PFSK-1 (cell line): ENCODE data around the gene RAPGEF5.

Source experiments
- FOXP2 ChIP-seq: optimal IDR thresholded peaks from 2 replicates; pipeline ENCODE3; 2011; ENCODE audit warnings: borderline replicate concordance, control low read depth, inconsistent platforms; ENCODE audit not compliant: insufficient read depth; ENCODE audit errors: extremely low read length, extremely low read depth
- POLR2AphosphoS5 ChIP-seq: IDR thresholded peaks from 2 replicates; pipeline ENCODE4 v1.6.1; 2012; ENCODE audit warnings: low read depth, mild to moderate bottlenecking, control low read depth, low read length, moderate library complexity
- SIN3A ChIP-seq: IDR thresholded peaks from 2 replicates; pipeline ENCODE4 v1.6.1; 2012; ENCODE audit warnings: mild to moderate bottlenecking, low read length, moderate library complexity, borderline replicate concordance; ENCODE audit not compliant: insufficient read depth
- TAF1 ChIP-seq: IDR thresholded peaks from 2 replicates; pipeline ENCODE4 v1.6.1; 2012; ENCODE audit warnings: low read length, control low read depth, borderline replicate concordance; ENCODE audit not compliant: insufficient read depth
- TF ChIP-seq, protein P1 (sequence below), 2 experiments: IDR thresholded peaks; 2 replicates each; pipeline versions ENCODE4 v1.6.1 to v1.8.0; 2011 to 2012; ENCODE audit warnings: low read depth in 2 of 2, low read length in 2 of 2, control low read depth in 1 of 2, inconsistent platforms in 1 of 2, mild to moderate bottlenecking in 1 of 2, moderate library complexity in 1 of 2; ENCODE audit not compliant: insufficient read depth in 1 of 2

RAPGEF5 gene

GRCh38 chr7:22268884-22269421 is 88.0 kb downstream of the RAPGEF5 start:
- TF ChIP-seq POLR2AphosphoS5: no peak
- TF ChIP-seq, protein P1, sequence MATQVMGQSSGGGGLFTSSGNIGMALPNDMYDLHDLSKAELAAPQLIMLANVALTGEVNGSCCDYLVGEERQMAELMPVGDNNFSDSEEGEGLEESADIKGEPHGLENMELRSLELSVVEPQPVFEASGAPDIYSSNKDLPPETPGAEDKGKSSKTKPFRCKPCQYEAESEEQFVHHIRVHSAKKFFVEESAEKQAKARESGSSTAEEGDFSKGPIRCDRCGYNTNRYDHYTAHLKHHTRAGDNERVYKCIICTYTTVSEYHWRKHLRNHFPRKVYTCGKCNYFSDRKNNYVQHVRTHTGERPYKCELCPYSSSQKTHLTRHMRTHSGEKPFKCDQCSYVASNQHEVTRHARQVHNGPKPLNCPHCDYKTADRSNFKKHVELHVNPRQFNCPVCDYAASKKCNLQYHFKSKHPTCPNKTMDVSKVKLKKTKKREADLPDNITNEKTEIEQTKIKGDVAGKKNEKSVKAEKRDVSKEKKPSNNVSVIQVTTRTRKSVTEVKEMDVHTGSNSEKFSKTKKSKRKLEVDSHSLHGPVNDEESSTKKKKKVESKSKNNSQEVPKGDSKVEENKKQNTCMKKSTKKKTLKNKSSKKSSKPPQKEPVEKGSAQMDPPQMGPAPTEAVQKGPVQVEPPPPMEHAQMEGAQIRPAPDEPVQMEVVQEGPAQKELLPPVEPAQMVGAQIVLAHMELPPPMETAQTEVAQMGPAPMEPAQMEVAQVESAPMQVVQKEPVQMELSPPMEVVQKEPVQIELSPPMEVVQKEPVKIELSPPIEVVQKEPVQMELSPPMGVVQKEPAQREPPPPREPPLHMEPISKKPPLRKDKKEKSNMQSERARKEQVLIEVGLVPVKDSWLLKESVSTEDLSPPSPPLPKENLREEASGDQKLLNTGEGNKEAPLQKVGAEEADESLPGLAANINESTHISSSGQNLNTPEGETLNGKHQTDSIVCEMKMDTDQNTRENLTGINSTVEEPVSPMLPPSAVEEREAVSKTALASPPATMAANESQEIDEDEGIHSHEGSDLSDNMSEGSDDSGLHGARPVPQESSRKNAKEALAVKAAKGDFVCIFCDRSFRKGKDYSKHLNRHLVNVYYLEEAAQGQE (IDR thresholded peaks at IDR 0.05; ENCODE audit: insufficient read depth in 1 of 2, low read depth in 2 of 2, low read length in 2 of 2): no peak
- TF ChIP-seq TAF1: no peak
- TF ChIP-seq FOXP2: no peak
- TF ChIP-seq SIN3A: no peak

GRCh38 chr7:22267930-22268615 is 88.9 kb downstream of the RAPGEF5 start:
- TF ChIP-seq, protein P1 (IDR thresholded peaks at IDR 0.05; ENCODE audit: insufficient read depth in 1 of 2, low read depth in 2 of 2, low read length in 2 of 2): no peak
- TF ChIP-seq TAF1 (no peak), POLR2AphosphoS5 (no peak), FOXP2 (no peak), SIN3A (no peak)

DNA sequence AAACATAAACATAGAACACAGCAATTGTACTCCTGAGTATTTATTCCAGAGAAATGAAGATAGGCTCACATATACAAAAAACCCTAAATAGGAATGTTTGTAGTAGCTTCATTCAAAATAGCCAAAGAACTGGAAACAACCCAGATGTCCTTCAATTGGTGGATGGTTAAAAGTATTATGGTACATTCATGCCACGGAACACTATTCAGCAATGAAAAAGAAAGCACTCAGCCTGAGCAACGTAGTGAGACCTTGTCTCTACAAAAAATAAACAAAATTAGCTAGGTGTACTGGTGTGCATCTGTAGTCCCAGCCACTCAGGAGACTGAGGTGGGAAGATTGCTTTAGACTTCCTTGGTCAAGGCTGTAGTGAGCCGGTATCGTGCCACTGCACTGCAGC is 94.4 kb downstream of the RAPGEF5 start:
- TF ChIP-seq, protein P1 (IDR thresholded peaks at IDR 0.05; ENCODE audit: insufficient read depth in 1 of 2, low read depth in 2 of 2, low read length in 2 of 2): no peak
- TF ChIP-seq TAF1 (no peak), POLR2AphosphoS5 (no peak), SIN3A (no peak), FOXP2 (no peak)

- TF ChIP-seq TAF1 (no peak), POLR2AphosphoS5 (no peak), FOXP2 (no peak), SIN3A (no peak)
- TF ChIP-seq, protein P1 (IDR thresholded peaks at IDR 0.05; ENCODE audit: insufficient read depth in 1 of 2, low read depth in 2 of 2, low read length in 2 of 2): no peak
These were observed 100.3 kb downstream of the RAPGEF5 start for GRCh38 chr7:22256541-22257096.
